ENCODE data around the gene PCLO. TPM values are rescaled to one million over a fixed set of nuclear protein-coding genes. Genes with fewer than 3 reads are reported as not detected.

Gene PCLO
- total and polyA plus RNA-seq, 2 experiments from 2014 or later: 0.77 to 1.1 TPM

- H3K27me3 ChIP-seq: no peaks in the 10 kb centered on the region
- no peak overlapping the region for H3K27ac ChIP-seq
- DNase-seq (ENCODE audit: low read depth in 1 of 2, low spot score in 1 of 2): no peak
- no peaks in the 10 kb centered on the region for H3K4me1 ChIP-seq (ENCODE audit: low read depth)
- no peak for TF ChIP-seq CTCF (IDR thresholded peaks at IDR 0.05; ENCODE audit: low read depth, low read length)
- no peak overlapping the region for H3K4me3 ChIP-seq
- no peaks in the 10 kb centered on the region for H3K9me3 ChIP-seq (ENCODE audit: low read depth)
- no peaks in the 10 kb centered on the region for H3K36me3 ChIP-seq
These were observed 31.8 kb downstream of the PCLO start for GRCh38 chr7:83130623-83131545.

GRCh38 chr7:83130191-83130590 is 32.5 kb downstream of the PCLO start:
- Histone ChIP-seq H3K36me3 (no peaks in the 10 kb centered on the region), H3K27me3 (no peaks in the 10 kb centered on the region), H3K4me3 (no peak overlapping the region), H3K9me3 (ENCODE audit: low read depth) (no peaks in the 10 kb centered on the region), H3K4me1 (ENCODE audit: low read depth) (no peaks in the 10 kb centered on the region), H3K27ac (no peak overlapping the region)
- DNase-seq (ENCODE audit: low read depth in 1 of 2, low spot score in 1 of 2): no peak
- no peak for TF ChIP-seq CTCF (IDR thresholded peaks at IDR 0.05; ENCODE audit: low read depth, low read length)

GRCh38 chr7:83119494-83119893 is 43.2 kb downstream of the PCLO start:
- H3K36me3 ChIP-seq: no peaks in the 10 kb centered on the region
- DNase-seq (ENCODE audit: low read depth in 1 of 2, low spot score in 1 of 2): no peak
- no peak overlapping the region for H3K27ac ChIP-seq
- TF ChIP-seq CTCF (IDR thresholded peaks at IDR 0.05; ENCODE audit: low read depth, low read length): no peak
- no peak overlapping the region for H3K4me3 ChIP-seq
- no peaks in the 10 kb centered on the region for H3K4me1 ChIP-seq (ENCODE audit: low read depth)
- H3K27me3 ChIP-seq: no peaks in the 10 kb centered on the region
- H3K9me3 ChIP-seq (ENCODE audit: low read depth): no peaks in the 10 kb centered on the region

GRCh38 chr7:83119026-83119382 is 43.7 kb downstream of the PCLO start:
- Histone ChIP-seq H3K4me1 (ENCODE audit: low read depth) (no peaks in the 10 kb centered on the region), H3K36me3 (no peaks in the 10 kb centered on the region), H3K27ac (no peak overlapping the region), H3K4me3 (no peak overlapping the region), H3K9me3 (ENCODE audit: low read depth) (no peaks in the 10 kb centered on the region), H3K27me3 (no peaks in the 10 kb centered on the region)
- DNase-seq (ENCODE audit: low read depth in 1 of 2, low spot score in 1 of 2): no peak
- TF ChIP-seq CTCF (IDR thresholded peaks at IDR 0.05; ENCODE audit: low read depth, low read length): no peak

GRCh38 chr7:83118347-83119025 is 44.2 kb downstream of the PCLO start:
- no peaks in the 10 kb centered on the region for H3K4me1 ChIP-seq (ENCODE audit: low read depth)

More at GRCh38 chr7:83118347-83119025, 44.2 kb downstream of the PCLO start:
- H3K4me3 ChIP-seq: no peak overlapping the region
- no peaks in the 10 kb centered on the region for H3K27me3 ChIP-seq
- DNase-seq (ENCODE audit: low read depth in 1 of 2, low spot score in 1 of 2): no peak
- H3K27ac ChIP-seq: no peak overlapping the region
- no peaks in the 10 kb centered on the region for H3K9me3 ChIP-seq (ENCODE audit: low read depth)
- no peaks in the 10 kb centered on the region for H3K36me3 ChIP-seq
- no peak for TF ChIP-seq CTCF (IDR thresholded peaks at IDR 0.05; ENCODE audit: low read depth, low read length)
